ENCODE data around the gene SLC5A6.

- TF ChIP-seq POLR2A (IDR thresholded peaks at IDR 0.05; ENCODE audit: low read depth, low read length) (no peak), TAF1 (IDR thresholded peaks at IDR 0.05; ENCODE audit: low read depth, low read length) (no peak)
These were observed 9.1 kb upstream of the SLC5A6 start for GRCh38 chr2:27221166-27221565.
